Urothelium cell line (cell line): ENCODE results near the gene COL23A1.

Experiments used
- DNase-seq: peaks from one replicate; pipeline ENCODE4 v3.0.0; 2011; ENCODE audit warnings: low spot score, mixed read lengths
- FAIRE-seq: peaks from 2 replicates; lab custom pipeline; 2011; peaks lifted over from hg19 to GRCh38; lab: Jason Lieb, UNC

The COL23A1 gene

GRCh38 chr5:178463321-178464155 lies 126.7 kb downstream of the COL23A1 start:
- DNase-seq, result no peak

DNA sequence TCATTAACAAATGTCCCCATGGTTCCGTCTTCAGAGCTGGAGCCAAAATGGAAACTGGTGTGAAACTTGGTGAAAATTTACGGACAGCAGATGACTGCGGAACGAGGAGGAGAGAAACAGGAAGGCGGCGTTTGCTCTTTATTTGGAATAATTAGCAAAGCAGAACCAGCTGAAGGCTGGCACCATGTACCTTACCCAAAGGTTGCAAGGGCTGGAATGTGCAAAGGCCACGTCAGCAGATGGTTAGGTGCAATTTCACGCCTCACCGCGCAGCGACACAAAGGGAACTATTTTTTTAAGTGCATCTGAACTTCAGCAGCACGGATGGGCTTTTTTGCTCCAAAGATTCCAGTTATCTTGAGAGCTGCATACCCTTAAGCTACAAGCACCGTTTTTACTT lies 127.4 kb downstream of the COL23A1 start:
- no peak for DNase-seq
- no peak for FAIRE-seq

More at GRCh38 chr5:178463321-178464155, 126.7 kb downstream of the COL23A1 start:
- FAIRE-seq, result no peak

GRCh38 chr5:178462076-178462475 lies 128.1 kb downstream of the COL23A1 start:
- DNase-seq (no peak), FAIRE-seq (no peak)

DNA sequence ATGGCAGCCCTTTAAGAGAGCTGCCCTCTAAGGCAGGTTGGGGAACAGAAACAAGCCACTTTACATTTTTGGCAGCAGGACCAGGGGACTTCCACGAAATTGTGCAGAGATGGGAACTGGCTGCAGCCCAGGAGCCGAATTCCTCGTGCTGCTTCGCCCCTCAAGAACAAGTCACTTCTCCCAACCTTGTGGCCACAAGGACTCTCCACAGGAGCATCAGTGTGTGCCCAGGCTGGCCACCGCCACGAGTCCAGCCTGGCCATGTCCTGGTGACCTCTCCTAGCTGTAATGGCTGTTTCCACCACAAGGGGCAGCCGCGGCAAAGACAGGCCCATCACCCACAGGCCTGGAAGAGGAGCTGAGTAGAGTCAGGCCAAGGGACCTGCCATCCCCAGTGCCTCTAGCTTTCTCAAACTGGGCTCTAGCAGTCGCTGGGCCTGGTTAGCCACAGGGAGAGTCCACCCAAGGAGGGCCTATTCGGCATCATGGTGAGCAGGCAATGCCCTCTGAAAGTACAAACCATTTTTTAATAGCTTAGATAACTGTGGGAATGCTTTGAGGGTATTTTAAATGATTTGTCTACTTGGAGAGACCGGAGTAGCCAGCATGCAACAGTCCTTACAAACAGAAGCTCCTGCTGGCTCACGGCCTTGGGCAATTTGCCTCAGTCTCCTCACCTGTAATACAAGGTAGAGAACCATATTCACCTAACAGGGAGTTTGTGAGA lies 129.0 kb downstream of the COL23A1 start:
- FAIRE-seq (no peak), DNase-seq (peak; percentile 60)

DNA sequence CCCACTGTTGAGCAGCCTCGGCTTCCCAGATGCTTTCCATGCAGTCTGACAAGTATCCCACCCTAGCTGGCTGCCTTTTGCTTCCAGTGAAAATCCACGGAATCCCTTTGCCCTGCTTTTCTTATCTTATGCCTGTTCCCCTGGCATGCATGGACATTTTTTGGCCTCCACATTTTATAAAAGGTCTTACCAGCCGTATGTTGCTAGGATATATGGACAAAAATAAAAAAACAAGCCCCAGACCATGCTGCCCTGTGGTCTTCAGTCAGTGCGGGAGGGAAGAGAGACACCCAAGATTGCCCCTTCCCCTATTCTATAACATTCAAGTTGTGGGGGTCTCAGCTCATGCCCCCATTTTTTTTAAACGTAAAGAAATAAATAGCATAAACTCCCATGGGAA lies 129.6 kb downstream of the COL23A1 start:
- DNase-seq (no peak), FAIRE-seq (no peak)

- FAIRE-seq (no peak), DNase-seq (no peak)
Observed at GRCh38 chr5:178460174-178460573, 130.0 kb downstream of the COL23A1 start.

DNA sequence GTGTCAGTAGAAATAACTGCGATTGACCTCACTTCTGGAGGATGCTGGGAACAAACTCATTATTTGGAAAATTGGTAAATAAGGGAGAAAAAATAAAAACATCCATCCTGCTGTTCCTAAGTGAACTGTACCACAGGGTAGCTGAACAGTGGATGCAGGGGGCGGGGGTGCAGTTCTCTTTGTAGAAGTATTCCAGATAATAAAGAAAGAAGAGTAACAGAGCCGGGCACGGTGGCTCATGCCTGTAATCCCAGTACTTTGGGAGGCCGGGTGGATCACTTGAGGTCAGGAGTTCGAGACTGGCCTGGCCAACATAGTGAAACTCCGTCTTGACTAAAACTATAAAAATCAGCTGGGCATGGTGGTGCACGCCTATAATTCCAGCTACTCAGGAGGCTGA lies 132.1 kb downstream of the COL23A1 start:
- no peak for FAIRE-seq
- no peak for DNase-seq

DNA sequence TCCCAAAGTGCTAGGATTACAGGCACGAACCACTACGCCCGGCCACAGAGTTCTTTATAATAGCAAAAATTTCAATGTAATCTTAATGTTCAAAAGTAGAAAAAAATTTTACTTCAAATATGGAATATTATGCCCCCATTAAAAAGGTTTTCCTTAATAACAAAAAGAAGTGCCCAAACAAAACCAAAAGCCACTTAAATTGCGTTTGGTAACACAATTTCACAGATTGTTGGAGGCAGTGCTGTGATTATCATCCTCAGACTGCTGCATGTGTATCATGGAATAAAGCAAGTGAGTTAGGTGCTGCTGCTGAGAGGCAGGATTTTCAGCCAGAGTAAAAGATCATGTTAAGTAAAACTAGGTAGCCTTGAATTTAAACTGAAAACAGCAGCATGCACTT lies 132.7 kb downstream of the COL23A1 start:
- FAIRE-seq (no peak), DNase-seq (no peak)

DNA sequence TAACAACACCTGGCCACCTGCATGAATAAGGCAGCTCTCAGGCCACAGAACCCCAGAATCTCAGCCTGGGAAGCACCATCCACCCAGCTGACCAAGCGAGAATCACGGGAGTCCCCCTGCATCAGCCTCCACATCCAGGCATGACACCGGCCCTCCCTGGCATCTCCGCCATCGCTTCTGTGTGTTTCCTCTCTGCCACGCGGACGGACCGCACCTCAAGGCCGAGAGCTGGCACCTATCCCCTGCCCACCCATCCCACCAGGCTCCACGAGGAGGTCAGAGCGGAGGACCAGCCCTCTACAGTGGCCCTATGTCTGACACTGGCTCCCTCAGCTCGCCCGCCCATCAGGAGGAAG lies 134.7 kb downstream of the COL23A1 start:
- no peak for FAIRE-seq
- DNase-seq, result no peak

- DNase-seq (no peak), FAIRE-seq (no peak)
Observed at GRCh38 chr5:178454821-178455479, 135.2 kb downstream of the COL23A1 start.

DNA sequence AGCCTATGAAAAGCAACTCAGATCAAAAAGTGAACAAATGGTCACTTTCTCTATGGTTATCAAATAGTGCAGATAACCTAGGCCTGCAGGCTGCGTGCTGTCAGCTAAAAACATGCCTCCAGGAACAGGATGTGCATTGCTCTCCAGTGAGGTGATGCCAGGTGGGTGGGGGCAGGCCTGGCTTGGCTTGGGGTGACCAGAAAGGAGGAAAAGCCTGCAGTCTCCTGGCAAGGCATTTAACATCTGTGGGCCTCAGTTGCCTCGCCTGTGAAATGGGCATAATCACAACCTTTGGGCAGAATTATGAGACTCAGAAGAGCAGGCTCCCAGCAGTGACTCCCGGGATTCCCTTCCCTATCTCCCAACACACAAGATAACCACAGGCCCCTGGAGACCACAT lies 135.9 kb downstream of the COL23A1 start:
- DNase-seq, result no peak
- FAIRE-seq, result no peak

GRCh38 chr5:178453224-178453623 lies 137.0 kb downstream of the COL23A1 start:
- DNase-seq (no peak), FAIRE-seq (no peak)

- FAIRE-seq (no peak), DNase-seq (no peak)
Observed at GRCh38 chr5:178450121-178451028, 139.8 kb downstream of the COL23A1 start.

GRCh38 chr5:178449163-178450070 lies 140.8 kb downstream of the COL23A1 start:
- no peak for DNase-seq
- FAIRE-seq, result no peak

GRCh38 chr5:178445534-178445933 lies 144.7 kb downstream of the COL23A1 start:
- no peak for FAIRE-seq
- no peak for DNase-seq

DNA sequence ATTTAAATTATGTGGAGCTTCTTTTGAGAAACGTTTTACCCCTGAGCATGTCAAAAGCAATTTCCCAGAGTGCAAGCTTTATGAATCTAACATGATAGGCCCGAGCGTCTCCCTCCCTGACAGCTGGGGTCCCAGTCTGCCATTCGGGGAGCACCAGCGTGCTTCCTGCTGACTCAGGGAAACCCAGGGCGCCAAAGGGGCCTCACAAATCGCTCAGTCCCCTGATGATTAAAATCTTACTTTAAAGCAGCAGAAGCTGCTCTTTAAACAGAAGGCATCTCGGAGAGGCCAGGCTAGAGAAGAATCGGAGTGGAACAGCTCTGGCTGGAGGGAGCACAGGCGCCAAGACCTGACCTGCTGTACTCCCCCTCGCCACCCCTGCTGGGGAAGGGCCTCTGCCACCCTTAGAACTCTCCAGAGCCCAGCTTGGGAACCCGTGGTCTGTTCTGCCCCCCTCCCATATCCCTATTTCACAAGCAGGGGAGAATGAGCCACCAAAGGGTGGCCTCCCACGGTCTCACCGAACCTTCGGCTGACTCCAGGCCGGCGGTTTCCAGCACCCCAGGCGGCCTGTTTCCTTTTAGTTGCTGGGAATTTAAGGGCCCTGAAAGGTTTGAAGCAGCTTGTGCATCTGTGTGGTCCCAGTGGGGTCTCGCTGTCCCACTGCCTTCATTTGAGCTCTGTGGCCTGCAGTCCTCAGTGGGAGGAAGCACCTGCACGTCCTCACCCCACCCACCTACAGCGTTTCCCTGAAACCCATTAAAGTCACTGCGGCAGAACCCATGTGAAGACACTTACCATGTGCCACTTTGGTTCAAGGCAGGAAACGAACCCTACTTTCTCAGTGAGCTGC lies 147.6 kb downstream of the COL23A1 start:
- DNase-seq (no peak), FAIRE-seq (no peak)

DNA sequence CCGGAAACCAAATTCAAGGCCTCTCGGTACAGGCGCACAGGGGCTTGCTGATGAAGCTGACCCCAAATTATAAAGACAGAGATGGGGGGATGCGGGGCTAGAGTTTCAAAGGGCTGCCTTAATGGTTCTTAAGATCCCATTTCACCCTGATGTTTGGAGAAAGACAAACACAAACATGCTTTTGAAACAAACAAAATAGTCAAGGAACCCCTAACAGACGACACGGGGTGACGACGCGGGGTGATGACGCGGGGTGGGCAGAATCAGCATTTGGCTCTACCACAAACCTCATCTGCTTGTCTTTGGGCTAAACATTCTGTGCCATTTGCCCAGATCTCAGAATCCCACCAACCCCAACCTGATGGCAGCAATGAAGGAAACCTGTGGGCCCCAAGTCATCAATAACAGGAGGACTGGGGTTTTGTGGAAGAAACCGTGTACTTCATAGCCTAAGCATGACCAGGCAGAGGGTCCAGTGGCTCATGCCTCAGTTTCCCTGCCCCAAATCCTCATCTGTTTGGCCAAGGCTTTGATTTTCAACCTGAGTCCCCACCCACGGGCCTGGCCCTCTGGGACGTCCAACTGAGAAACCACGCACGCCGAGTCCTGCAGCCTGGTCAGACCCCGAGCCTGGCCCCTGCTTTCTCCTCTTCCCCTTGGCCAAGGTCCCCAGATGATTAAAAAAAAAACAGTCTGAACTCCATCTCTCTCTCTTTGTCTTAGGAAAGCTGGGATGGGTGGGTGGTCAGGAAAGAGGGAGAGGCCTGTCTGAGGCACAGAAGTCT lies 148.5 kb downstream of the COL23A1 start:
- DNase-seq, result no peak
- FAIRE-seq, result no peak

DNA sequence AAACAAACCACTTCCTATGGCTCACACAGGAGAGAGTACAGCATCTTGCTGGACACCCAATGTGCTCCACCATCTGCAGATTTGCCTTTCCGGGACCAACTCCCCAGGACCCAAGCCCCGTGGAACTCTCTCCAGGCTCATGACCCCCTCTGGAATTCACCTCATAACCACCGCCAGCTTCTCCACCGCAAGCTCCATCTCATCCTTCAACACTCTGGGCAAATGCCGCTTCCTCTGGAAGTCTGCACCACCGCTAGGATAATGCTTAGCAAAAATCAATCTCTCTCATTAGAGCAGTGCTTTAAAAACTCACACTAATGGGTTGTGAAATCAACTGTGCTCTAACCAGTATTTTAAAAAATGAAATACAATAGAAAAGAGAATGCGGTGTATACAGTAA lies 150.0 kb downstream of the COL23A1 start:
- DNase-seq (no peak), FAIRE-seq (no peak)
